GM19452 (cell line): ENCODE data around the gene ECM1.

ENCODE experiments used
- ATAC-seq: cut with Tn5 transposase; IDR thresholded peaks from one replicate; pipeline ENCODE4 v1.9.1; 2021; ENCODE audit not compliant: unreplicated experiment

ECM1 gene

GRCh38 chr1:150507912-150508864, at the start of gene ECM1:
ECM1 (plus strand) TSS chr1:150508109; CDS start chr1:150508210, 101 bp downstream.
- ATAC-seq = no peak

- ATAC-seq = no peak
Measured at GRCh38 chr1:150464422-150464826, 43.5 kb upstream of the ECM1 start.

GRCh38 chr1:150466964-150467363, 40.9 kb upstream of the ECM1 start:
- no peak for ATAC-seq

- ATAC-seq = no peak
Measured at GRCh38 chr1:150469291-150469690, 38.6 kb upstream of the ECM1 start.

- ATAC-seq = no peak
Measured at GRCh38 chr1:150472601-150473200, 35.2 kb upstream of the ECM1 start.

- no peak for ATAC-seq
Measured at GRCh38 chr1:150473659-150474058, 34.2 kb upstream of the ECM1 start.

- no peak for ATAC-seq
Measured at GRCh38 chr1:150474869-150475268, 33.0 kb upstream of the ECM1 start.

GRCh38 chr1:150476754-150477153, 31.2 kb upstream of the ECM1 start:
- ATAC-seq = no peak

- ATAC-seq = no peak
Measured at GRCh38 chr1:150477320-150477719, 30.6 kb upstream of the ECM1 start.

GRCh38 chr1:150477733-150478132, 30.2 kb upstream of the ECM1 start:
- no peak for ATAC-seq

GRCh38 chr1:150479370-150479769, 28.5 kb upstream of the ECM1 start:
- no peak for ATAC-seq

- ATAC-seq = no peak
Measured at GRCh38 chr1:150479927-150480352, 28.0 kb upstream of the ECM1 start.

GRCh38 chr1:150484431-150484830, 23.5 kb upstream of the ECM1 start:
- no peak for ATAC-seq

GRCh38 chr1:150484861-150485260, 23.0 kb upstream of the ECM1 start:
- no peak for ATAC-seq

GRCh38 chr1:150486966-150487762, 20.7 kb upstream of the ECM1 start, which contains the start of gene TARS2:
TARS2 (plus strand) TSS chr1:150487419; CDS start chr1:150487451, 32 bp downstream.
- peak; percentile 97 for ATAC-seq

- ATAC-seq = no peak
Measured at GRCh38 chr1:150487763-150488115, 20.2 kb upstream of the ECM1 start.

GRCh38 chr1:150493175-150493574, 14.7 kb upstream of the ECM1 start:
- no peak for ATAC-seq

GRCh38 chr1:150498342-150498741, 9.6 kb upstream of the ECM1 start:
- ATAC-seq = no peak

GRCh38 chr1:150505431-150505830, 2.5 kb upstream of the ECM1 start:
- ATAC-seq = no peak

- ATAC-seq = no peak
Measured at GRCh38 chr1:150508982-150509381, 1.1 kb downstream of the ECM1 start.

- no peak for ATAC-seq
Measured at GRCh38 chr1:150511551-150511950, 3.6 kb downstream of the ECM1 start.
